Trophoblast cell (in vitro differentiated cells and primary cell): ENCODE measurements around the gene DNALI1.
"Not testable (repeated sequence)": the region's sequence is repeated elsewhere in the genome, so short reads cannot be mapped to it uniquely, and the experiment has no call there.

ENCODE experiments used
- DNase-seq, 2 donors: peaks; one replicate each; pipeline ENCODE4 v3.0.0-alpha.2; 2016
- H2AFZ ChIP-seq: 2 replicates; pipeline ENCODE4 v1.6.1; 2013; ENCODE audit warnings: low read length, moderate library complexity, mild to moderate bottlenecking; ENCODE audit not compliant: insufficient read depth, poor library complexity
- H2AK5ac ChIP-seq: 2 replicates; pipeline ENCODE4 v1.6.1; 2013; ENCODE audit warnings: mild to moderate bottlenecking, low read length
- H2BK120ac ChIP-seq: 2 replicates; pipeline ENCODE4 v1.6.1; 2013; ENCODE audit warnings: low read length, mild to moderate bottlenecking, moderate library complexity; ENCODE audit not compliant: insufficient read depth, poor library complexity
- H2BK12ac ChIP-seq: 2 replicates; pipeline ENCODE4 v1.6.1; 2013; ENCODE audit warnings: mild to moderate bottlenecking, low read length, moderate library complexity
- H2BK5ac ChIP-seq: 2 replicates; pipeline ENCODE4 v1.6.1; 2013; ENCODE audit warnings: low read length, low read depth, moderate library complexity, mild to moderate bottlenecking; ENCODE audit not compliant: poor library complexity
- H3K14ac ChIP-seq: 2 replicates; pipeline ENCODE4 v1.6.1; 2013; ENCODE audit warnings: mild to moderate bottlenecking, low read length
- H3K18ac ChIP-seq: 2 replicates; pipeline ENCODE4 v1.6.1; 2013; ENCODE audit warnings: mild to moderate bottlenecking, low read length
- H3K23ac ChIP-seq: 2 replicates; pipeline ENCODE4 v1.6.1; 2013; ENCODE audit warnings: low read length
- H3K27ac ChIP-seq: 2 replicates; pipeline ENCODE4 v1.5.1; 2013; ENCODE audit warnings: low read depth, mild to moderate bottlenecking, inconsistent platforms, low read length, moderate library complexity
- H3K27me3 ChIP-seq: 2 replicates; pipeline ENCODE4 v1.6.1; 2013; ENCODE audit warnings: inconsistent platforms, mild to moderate bottlenecking, low read length, moderate library complexity; ENCODE audit not compliant: insufficient read depth
- H3K36me3 ChIP-seq, 2 experiments: 1 replicate in 1 of 2; 2 replicates in 1 of 2; pipeline ENCODE4 v1.6.1; 2013; ENCODE audit warnings: low read length in 2 of 2, mild to moderate bottlenecking in 2 of 2, moderate library complexity in 1 of 2; ENCODE audit not compliant: insufficient read depth in 2 of 2, control insufficient read depth in 1 of 2
- H3K4ac ChIP-seq: 2 replicates; pipeline ENCODE4 v1.6.1; 2013; ENCODE audit warnings: low read depth, mild to moderate bottlenecking, low read length, moderate library complexity
- H3K4me1 ChIP-seq, 2 experiments: 1 replicate in 1 of 2; 2 replicates in 1 of 2; pipeline ENCODE4 v1.6.1; 2013; ENCODE audit warnings: low read length in 2 of 2, mild to moderate bottlenecking in 2 of 2, moderate library complexity in 1 of 2; ENCODE audit not compliant: insufficient read depth in 2 of 2, control insufficient read depth in 1 of 2
- H3K4me2 ChIP-seq: 2 replicates; pipeline ENCODE4 v1.6.1; 2013; ENCODE audit warnings: inconsistent platforms, mild to moderate bottlenecking, low read length, moderate library complexity
- H3K4me3 ChIP-seq: 2 replicates; pipeline ENCODE4 v1.5.1; 2013; ENCODE audit warnings: mild to moderate bottlenecking, low read depth, low read length, inconsistent platforms
- H3K79me1 ChIP-seq: one replicate; pipeline ENCODE4 v1.6.1; 2013; ENCODE audit warnings: low read length
- H3K79me2 ChIP-seq: 2 replicates; pipeline ENCODE4 v1.6.1; 2013; ENCODE audit warnings: low read length, mild to moderate bottlenecking; ENCODE audit not compliant: control insufficient read depth, insufficient read depth, poor library complexity
- H3K9ac ChIP-seq: 2 replicates; pipeline ENCODE4 v1.6.1; 2013; ENCODE audit warnings: mild to moderate bottlenecking, low read length
- H3K9me3 ChIP-seq: 2 replicates; pipeline ENCODE4 v1.6.1; 2013; ENCODE audit warnings: low read depth, mild to moderate bottlenecking, control low read depth, inconsistent platforms, low read length; ENCODE audit not compliant: insufficient read depth
- H4K12ac ChIP-seq: 2 replicates; pipeline ENCODE4 v1.6.1; 2013; ENCODE audit warnings: low read depth, mild to moderate bottlenecking, low read length, moderate library complexity
- H4K8ac ChIP-seq: 2 replicates; pipeline ENCODE4 v1.6.1; 2013; ENCODE audit warnings: low read depth, mild to moderate bottlenecking, low read length, moderate library complexity
- H4K91ac ChIP-seq: one replicate; pipeline ENCODE4 v1.6.1; 2013; ENCODE audit warnings: low read depth, mild to moderate bottlenecking, low read length, moderate library complexity
- WGBS: extraction: QIAGEN DNeasy Blood & Tissue Kit; methylation state at CpG from one replicate; pipeline ENCODE4 v1.1.7; 2013; ENCODE audit warnings: missing lambda C conversion rate; ENCODE audit not compliant: insufficient read length, insufficient coverage; ENCODE audit errors: extremely low coverage; 5-methylcytosine and 5-hydroxymethylcytosine counted together

The DNALI1 gene

GRCh38 chr1:37537378-37537777 is 19.4 kb upstream of the DNALI1 start:
- Histone ChIP-seq H3K27ac (no peak overlapping the region), H2BK5ac (no peak overlapping the region), H2BK120ac (no peak overlapping the region), H3K4me2 (no peak overlapping the region), H4K91ac (no peak overlapping the region), H4K12ac (no peak overlapping the region), H3K4me3 (no peak overlapping the region), H2AK5ac (no peak overlapping the region), H3K9me3 (peaks cover 2% of the 10 kb centered on the region), H3K27me3 (no peaks in the 10 kb centered on the region), H3K79me1 (no peaks in the 10 kb centered on the region), H3K18ac (no peak overlapping the region), H2BK12ac (no peak overlapping the region), H3K79me2 (no peaks in the 10 kb centered on the region), H3K14ac (no peak overlapping the region), H3K4ac (no peak overlapping the region), H3K4me1 (peaks cover 0 to 3% of the 10 kb centered on the region in 2 experiments), H4K8ac (no peak overlapping the region), H2AFZ (no peak overlapping the region), H3K9ac (no peak overlapping the region), H3K36me3 (peaks cover 21 to 36% of the 10 kb centered on the region in 2 experiments), H3K23ac (no peak overlapping the region)
- no peak for DNase-seq
- no CpG with 5 or more reads among the region's 2 CpGs for WGBS

- H3K14ac ChIP-seq, H2BK12ac ChIP-seq, H3K4me2 ChIP-seq, H3K27me3 ChIP-seq, H2AK5ac ChIP-seq, H4K91ac ChIP-seq, H4K12ac ChIP-seq, H3K4me1 ChIP-seq, H2BK5ac ChIP-seq, H3K18ac ChIP-seq, H2AFZ ChIP-seq, H3K79me2 ChIP-seq, H3K4me3 ChIP-seq, H3K9ac ChIP-seq, H3K27ac ChIP-seq, DNase-seq, H4K8ac ChIP-seq, H2BK120ac ChIP-seq, H3K23ac ChIP-seq, H3K79me1 ChIP-seq, H3K9me3 ChIP-seq, H3K4ac ChIP-seq: not testable (repeated sequence)
- peaks cover 30 to 40% of the 10 kb centered on the region in 2 experiments for H3K36me3 ChIP-seq
- WGBS = no CpG with 5 or more reads among the region's 10 CpGs
These were observed 17.6 kb upstream of the DNALI1 start for GRCh38 chr1:37539154-37539553.

GRCh38 chr1:37540036-37540785 is 16.5 kb upstream of the DNALI1 start:
- H2BK120ac ChIP-seq = no peak overlapping the region
- H3K79me1 ChIP-seq = no peaks in the 10 kb centered on the region
- H2AFZ ChIP-seq = no peak overlapping the region
- H3K23ac ChIP-seq = no peak overlapping the region
- WGBS = no CpG with 5 or more reads among the region's 30 CpGs
- H2BK12ac ChIP-seq = no peak overlapping the region
- H3K18ac ChIP-seq = no peak overlapping the region
- H3K27me3 ChIP-seq = no peaks in the 10 kb centered on the region
- H3K9me3 ChIP-seq = peaks cover 2% of the 10 kb centered on the region
- H3K4me3 ChIP-seq = no peak overlapping the region
- no peak overlapping the region for H2BK5ac ChIP-seq
- no peak overlapping the region for H3K4ac ChIP-seq
- no peaks in the 10 kb centered on the region for H3K4me1 ChIP-seq
- no peaks in the 10 kb centered on the region for H3K79me2 ChIP-seq
- no peak overlapping the region for H3K9ac ChIP-seq
- no peak overlapping the region for H3K4me2 ChIP-seq
- no peak overlapping the region for H4K8ac ChIP-seq
- H4K91ac ChIP-seq = no peak overlapping the region
- DNase-seq = no peak
- H3K27ac ChIP-seq = no peak overlapping the region
- H3K14ac ChIP-seq = no peak overlapping the region
- peaks cover 34 to 49% of the 10 kb centered on the region in 2 experiments for H3K36me3 ChIP-seq
- no peak overlapping the region for H2AK5ac ChIP-seq
- H4K12ac ChIP-seq = no peak overlapping the region

- Histone ChIP-seq H4K91ac (no peak overlapping the region), H3K4me3 (no peak overlapping the region), H3K79me1 (no peaks in the 10 kb centered on the region), H3K4ac (no peak overlapping the region), H3K27ac (no peak overlapping the region), H3K9ac (peak overlapping the region; percentile 58), H3K18ac (no peak overlapping the region), H2AFZ (no peak overlapping the region), H2BK5ac (no peak overlapping the region), H3K23ac (no peak overlapping the region), H3K4me2 (no peak overlapping the region), H2AK5ac (no peak overlapping the region), H3K27me3 (no peaks in the 10 kb centered on the region), H3K4me1 (no peaks in the 10 kb centered on the region), H3K9me3 (no peaks in the 10 kb centered on the region), H3K79me2 (no peaks in the 10 kb centered on the region), H3K36me3 (peaks cover 43 to 50% of the 10 kb centered on the region in 2 experiments), H4K8ac (no peak overlapping the region), H2BK12ac (no peak overlapping the region), H2BK120ac (no peak overlapping the region), H3K14ac (no peak overlapping the region), H4K12ac (no peak overlapping the region)
- whole genome bisulfite sequencing = no CpG with 5 or more reads among the region's 21 CpGs
- no peak for DNase-seq
These were observed 12.2 kb upstream of the DNALI1 start for GRCh38 chr1:37544530-37544929.
